GM23338 (cell line): ENCODE results near the gene IL15RA. TPM values are rescaled to one million over a fixed set of nuclear protein-coding genes. Genes with fewer than 3 reads are reported as not detected.

Experiments used
- ATAC-seq: fragments of 200-7000 bp; cut with Tn5 transposase; 3 replicates; pipeline ENCODE4 v1.9.1; 2020
- DNase-seq: peaks from one replicate; pipeline ENCODE4 v3.0.0-alpha.2; 2015; ENCODE audit warnings: low spot score
- H2AFZ ChIP-seq: fragments of 200-600 bp; sonication (generic); 2 replicates; pipeline ENCODE4 v1.8.0; 2016; ENCODE audit warnings: antibody characterized with exemption, mild to moderate bottlenecking, moderate library complexity
- H3F3A ChIP-seq: fragments of 200-600 bp; sonication (generic); replicated peaks from 2 replicates; pipeline ENCODE4 v1.8.0; 2017; ENCODE audit warnings: antibody characterized with exemption, mixed run types, low read depth
- H3K27ac ChIP-seq: fragments of 200-600 bp; sonication (generic); 2 replicates; pipeline ENCODE4 v1.6.1; 2016; ENCODE audit warnings: low read depth
- H3K27me3 ChIP-seq: fragments of 200-600 bp; sonication (generic); 2 replicates; pipeline ENCODE4 v1.8.0; 2016; ENCODE audit warnings: mild to moderate bottlenecking, mixed run types, moderate library complexity; ENCODE audit not compliant: insufficient read depth
- H3K36me3 ChIP-seq: fragments of 200-600 bp; sonication (generic); 2 replicates; pipeline ENCODE4 v1.8.0; 2016; ENCODE audit warnings: mild to moderate bottlenecking; ENCODE audit not compliant: insufficient read depth
- H3K4me1 ChIP-seq: fragments of 200-600 bp; sonication (generic); 2 replicates; pipeline ENCODE4 v1.8.0; 2016; ENCODE audit warnings: mild to moderate bottlenecking, moderate library complexity; ENCODE audit not compliant: insufficient read depth
- H3K4me2 ChIP-seq: fragments of 200-600 bp; sonication (generic); 2 replicates; pipeline ENCODE4 v1.7.1; 2017; ENCODE audit warnings: mixed run types
- H3K4me3 ChIP-seq: fragments of 200-600 bp; sonication (generic); 2 replicates; pipeline ENCODE4 v1.6.1; 2016; ENCODE audit warnings: mixed run types
- H3K79me2 ChIP-seq: fragments of 200-600 bp; sonication (generic); replicated peaks from 2 replicates; pipeline ENCODE4 v1.8.0; 2017; ENCODE audit warnings: mild to moderate bottlenecking; ENCODE audit not compliant: insufficient read depth
- H3K9me2 ChIP-seq: fragments of 200-600 bp; sonication (generic); 2 replicates; pipeline ENCODE4 v1.8.0; 2017; ENCODE audit not compliant: insufficient read depth
- H4K20me1 ChIP-seq: fragments of 200-600 bp; sonication (generic); replicated peaks from 2 replicates; pipeline ENCODE4 v1.8.0; 2017; ENCODE audit warnings: mild to moderate bottlenecking; ENCODE audit not compliant: insufficient read depth
- H3K27ac Mint-ChIP-seq: 2 replicates; pipeline ENCODE4 v1.8.0; 2020; ENCODE audit warnings: inconsistent platforms, mild to moderate bottlenecking, moderate library complexity, mixed read lengths
- H3K27me3 Mint-ChIP-seq: 3 replicates; pipeline ENCODE4 v1.8.0; 2022; ENCODE audit warnings: low read depth, mild to moderate bottlenecking, moderate library complexity, mixed read lengths, inconsistent platforms; ENCODE audit not compliant: insufficient read depth, poor library complexity
- H3K36me3 Mint-ChIP-seq: 3 replicates; pipeline ENCODE4 v1.8.0; 2021; ENCODE audit warnings: low read depth, mild to moderate bottlenecking, inconsistent platforms, moderate library complexity, mixed read lengths
- H3K4me1 Mint-ChIP-seq: 3 replicates; pipeline ENCODE4 v1.8.0; 2020; ENCODE audit warnings: mild to moderate bottlenecking, inconsistent platforms, mixed read lengths
- H3K4me3 Mint-ChIP-seq: 3 replicates; pipeline ENCODE4 v1.8.0; 2021; ENCODE audit warnings: moderate library complexity, mild to moderate bottlenecking, inconsistent platforms, mixed read lengths
- H3K9me3 Mint-ChIP-seq: 3 replicates; pipeline ENCODE4 v1.8.0; 2020; ENCODE audit warnings: moderate library complexity, mild to moderate bottlenecking, inconsistent platforms, mixed read lengths
- CREB1 ChIP-seq: fragments of 250-450 bp; sonication (Bioruptor Pico); IDR thresholded peaks from 2 replicates; pipeline ENCODE4 v1.5.0; 2020; ENCODE audit warnings: low read depth, mild to moderate bottlenecking, moderate library complexity
- ETS1 ChIP-seq: IDR thresholded peaks from 2 replicates; pipeline ENCODE4 v1.6.1; 2016; ENCODE audit warnings: antibody characterized with exemption
- EZH2 ChIP-seq: fragments of 200-600 bp; sonication (generic); IDR thresholded peaks from one replicate; pipeline ENCODE4 v1.8.0; 2017; ENCODE audit warnings: antibody characterized with exemption, mild to moderate bottlenecking, low read depth; ENCODE audit not compliant: unreplicated experiment
- JUNB ChIP-seq: IDR thresholded peaks from one replicate; pipeline ENCODE4 v1.6.1; 2016; ENCODE audit warnings: antibody characterized with exemption; ENCODE audit not compliant: unreplicated experiment
- POLR2AphosphoS5 ChIP-seq: IDR thresholded peaks from 2 replicates; pipeline ENCODE4 v1.6.1; 2016; ENCODE audit warnings: antibody characterized with exemption, low read depth
- REST ChIP-seq: IDR thresholded peaks from one replicate; pipeline ENCODE4 v1.6.1; 2018; ENCODE audit warnings: antibody characterized with exemption; ENCODE audit not compliant: unreplicated experiment
- STAT1 ChIP-seq: IDR thresholded peaks from one replicate; pipeline ENCODE4 v1.6.1; 2016; ENCODE audit warnings: antibody characterized with exemption; ENCODE audit not compliant: unreplicated experiment
- ZNF114 ChIP-seq: fragments of 250-450 bp; sonication (Bioruptor Pico); IDR thresholded peaks from 2 replicates; pipeline ENCODE4 v1.5.0; 2020; ENCODE audit warnings: mild to moderate bottlenecking, moderate library complexity
- ZNF331 ChIP-seq: fragments of 250-450 bp; sonication (Bioruptor Pico); IDR thresholded peaks from 2 replicates; pipeline ENCODE4 v1.5.0; 2020; ENCODE audit warnings: low read depth, mild to moderate bottlenecking, moderate library complexity
- polyA plus RNA-seq: library from polyadenylated mRNA; unstranded; fragments of >200 nt; fragmentation: Nextera tagmentation; extraction: Ambion mirVana; gene quantifications from 2 replicates; pipeline ENCODE4 v1.2.1, GENCODE V29; 2016
- total RNA-seq: library from RNA; depleted of rRNA; stranded (reverse); fragments of >200 nt; shearing (Covaris generic); gene quantifications from 2 replicates; pipeline ENCODE4 v1.2.3, GENCODE V29; 2014

IL15RA gene
- total and polyA plus RNA-seq, 2 experiments from 2014 or later, result 1.6 to 2.2 TPM

GRCh38 chr10:5987747-5988146, 10.4 kb upstream of the IL15RA start (continued):
- TF ChIP-seq REST, result no peak
- TF ChIP-seq STAT1, result no peak
- no peak for TF ChIP-seq ZNF114
- no peak for TF ChIP-seq EZH2
- TF ChIP-seq CREB1, result no peak
- no peak for TF ChIP-seq ZNF331
- TF ChIP-seq JUNB, result no peak
- no peak for TF ChIP-seq ETS1

GRCh38 chr10:5985029-5985428, 7.7 kb upstream of the IL15RA start:
- Mint-ChIP-seq H3K27me3 (peaks cover 10% of the 10 kb centered on the region), H3K4me1 (no peaks in the 10 kb centered on the region), H3K9me3 (no peaks in the 10 kb centered on the region; the same call in 2 of the 3 replicates), H3K36me3 (no peaks in the 10 kb centered on the region), H3K4me3 (no peak overlapping the region), H3K27ac (no peak overlapping the region)
- H4K20me1 ChIP-seq, result no peaks in the 10 kb centered on the region
- H3K4me3 ChIP-seq, result no peak overlapping the region
- no peaks in the 10 kb centered on the region for H3K4me1 ChIP-seq
- no peak for DNase-seq
- H3K79me2 ChIP-seq, result no peaks in the 10 kb centered on the region
- no peak overlapping the region for H3K27ac ChIP-seq
- no peaks in the 10 kb centered on the region for H3K9me2 ChIP-seq
- no peaks in the 10 kb centered on the region for H3K36me3 ChIP-seq
- no peak overlapping the region for H2AFZ ChIP-seq
- H3K27me3 ChIP-seq, result peaks cover 3% of the 10 kb centered on the region; the same call in 1 of the 2 replicates
- ATAC-seq, result no peak
- no peaks in the 10 kb centered on the region for H3F3A ChIP-seq
- TF ChIP-seq JUNB (no peak), ZNF114 (no peak), REST (no peak), ETS1 (no peak), POLR2AphosphoS5 (no peak), EZH2 (no peak), STAT1 (no peak)
- H3K4me2 ChIP-seq, result no peak overlapping the region
